Activated effector memory CD4-positive, alpha-beta T cell treated with anti-CD3 and anti-CD28 coated beads, Interleukin-2, amount 50 U/mL, for 16 hours (primary cell): ENCODE measurements around the gene CLSTN3.
A peak's percentile ranks its signal among the peaks of the same experiment; 100 is the strongest.

Experiments
- DNase-seq: peaks from one replicate; pipeline ENCODE4 v3.0.0-alpha.2; 2020

Gene CLSTN3

GRCh38 chr12:7106082-7106481 lies 24.1 kb upstream of the CLSTN3 start:
- no peak for DNase-seq

- DNase-seq = peak; percentile 48
Observed at GRCh38 chr12:7107181-7107580, 23.0 kb upstream of the CLSTN3 start.

- no peak for DNase-seq
Observed at GRCh38 chr12:7107636-7108002, 22.6 kb upstream of the CLSTN3 start.

DNA sequence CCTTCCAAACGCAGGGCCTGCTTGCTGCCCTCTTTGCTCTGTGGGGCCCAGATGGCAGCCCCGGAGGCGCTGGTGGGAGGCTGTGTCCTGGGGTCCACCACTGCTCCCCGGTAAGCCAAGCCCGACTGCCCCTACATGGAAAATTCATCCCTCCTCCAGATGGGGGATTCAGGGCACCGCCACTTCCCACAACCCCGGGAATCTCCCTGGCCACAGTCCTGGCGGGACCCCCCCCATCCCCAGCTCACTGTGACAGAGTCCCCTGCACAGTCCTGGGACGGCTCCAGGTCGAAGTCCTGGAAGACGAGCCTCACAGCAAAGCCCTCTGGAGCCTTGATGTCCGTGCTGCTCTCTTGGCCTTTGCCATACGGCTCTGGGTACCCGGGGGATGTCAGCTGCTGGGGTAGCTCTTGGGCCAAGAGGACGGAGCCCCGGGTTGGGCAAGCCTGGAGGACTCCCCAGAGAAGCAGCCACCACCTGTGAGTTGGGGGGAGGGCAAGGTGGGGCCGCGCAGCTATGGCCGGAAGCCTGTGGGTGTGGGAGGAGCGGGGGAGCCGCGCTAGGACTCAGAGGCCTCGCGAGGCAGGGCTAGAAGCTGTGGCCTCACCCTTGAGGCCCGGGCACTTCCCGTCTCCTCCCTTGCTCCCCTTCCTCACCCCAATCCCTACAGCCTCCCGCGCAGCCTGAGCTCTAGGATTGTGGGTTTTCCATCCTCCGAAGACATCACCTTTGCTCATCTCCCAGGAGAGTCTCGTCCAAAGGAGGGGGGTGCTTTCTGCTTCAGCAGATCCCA lies 22.0 kb upstream of the CLSTN3 start:
- DNase-seq = peak; percentile 90

DNA sequence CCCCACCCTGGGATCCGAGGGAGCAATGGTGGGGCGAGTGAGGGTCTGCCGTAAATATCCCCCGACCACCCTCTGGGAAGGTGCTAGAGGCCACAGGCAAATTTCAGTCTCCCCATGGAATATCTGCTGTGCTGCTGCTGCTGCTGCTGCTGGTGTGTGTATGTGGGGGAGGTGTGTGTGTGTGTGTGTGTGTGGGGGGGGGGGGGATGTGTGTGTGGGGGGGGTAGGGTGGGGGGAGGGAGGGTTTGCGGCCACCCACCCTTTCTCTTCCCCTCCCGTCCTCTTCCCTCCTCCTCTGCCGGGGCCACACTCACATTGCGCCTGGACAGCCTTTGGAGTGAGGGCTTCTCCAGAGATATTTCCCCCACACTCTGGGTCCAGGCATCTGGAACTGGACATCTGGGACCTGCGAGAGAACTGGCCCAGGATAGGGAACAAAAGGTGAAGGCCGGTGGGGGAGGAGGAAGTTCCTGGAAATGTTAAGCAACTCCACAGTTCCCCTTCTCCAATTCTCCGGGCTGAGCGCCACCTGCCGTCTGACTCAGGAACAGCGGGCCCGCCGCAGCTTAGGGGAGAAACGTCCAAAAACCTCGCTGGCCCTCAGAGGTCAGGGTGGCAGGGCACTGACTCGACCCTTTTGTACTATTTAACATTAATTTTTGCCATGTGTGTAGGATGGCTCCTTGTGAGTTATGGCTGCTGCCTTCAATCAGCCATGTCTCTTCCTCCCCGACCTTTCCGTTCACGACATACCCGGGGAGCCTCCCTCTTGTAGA lies 21.2 kb upstream of the CLSTN3 start, which contains the start of gene C1RL:
C1RL (minus strand) TSS at position 419 of the 776 bp plus-strand sequence; CDS start at position 385, 34 bp downstream.
- DNase-seq = peak; percentile 95

DNA sequence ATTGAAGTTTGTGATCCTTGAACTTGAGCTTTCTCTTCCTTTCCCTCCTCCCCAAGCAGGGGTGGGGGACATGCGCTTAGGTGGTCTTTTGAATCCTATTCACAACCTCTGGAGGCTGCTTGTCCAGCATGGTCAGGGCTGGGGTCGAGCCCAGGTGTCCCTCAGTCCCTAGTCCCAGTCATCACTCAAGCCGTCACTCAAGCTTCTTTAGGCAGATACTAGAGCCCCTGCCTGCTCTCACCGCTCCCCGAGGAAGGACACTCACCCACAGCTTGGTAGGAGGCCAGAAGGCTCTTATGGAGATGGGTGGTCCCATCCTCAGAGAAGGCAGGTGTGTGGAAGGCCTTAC lies 20.6 kb upstream of the CLSTN3 start:
- DNase-seq = no peak

- no peak for DNase-seq
Observed at GRCh38 chr12:7110661-7111060, 19.5 kb upstream of the CLSTN3 start.

DNA sequence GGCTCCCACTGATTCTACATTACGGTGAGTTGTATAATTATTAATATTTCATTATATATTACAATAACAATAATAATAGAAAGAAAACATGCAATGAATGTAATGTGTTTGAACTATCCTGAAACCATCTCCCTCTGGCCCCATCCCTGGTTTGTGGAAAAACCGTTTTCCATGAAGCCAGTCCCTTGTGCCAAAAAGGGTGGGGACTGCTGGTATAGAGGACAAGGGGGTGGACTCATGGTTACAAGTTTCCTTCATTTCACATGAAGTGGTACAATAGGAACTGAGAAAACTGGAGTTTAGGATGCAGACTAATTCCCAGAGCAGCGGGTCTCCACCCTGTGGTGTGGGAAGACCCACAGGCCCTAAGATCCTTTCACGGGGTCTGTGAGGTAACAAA lies 18.1 kb upstream of the CLSTN3 start:
- DNase-seq = no peak

DNA sequence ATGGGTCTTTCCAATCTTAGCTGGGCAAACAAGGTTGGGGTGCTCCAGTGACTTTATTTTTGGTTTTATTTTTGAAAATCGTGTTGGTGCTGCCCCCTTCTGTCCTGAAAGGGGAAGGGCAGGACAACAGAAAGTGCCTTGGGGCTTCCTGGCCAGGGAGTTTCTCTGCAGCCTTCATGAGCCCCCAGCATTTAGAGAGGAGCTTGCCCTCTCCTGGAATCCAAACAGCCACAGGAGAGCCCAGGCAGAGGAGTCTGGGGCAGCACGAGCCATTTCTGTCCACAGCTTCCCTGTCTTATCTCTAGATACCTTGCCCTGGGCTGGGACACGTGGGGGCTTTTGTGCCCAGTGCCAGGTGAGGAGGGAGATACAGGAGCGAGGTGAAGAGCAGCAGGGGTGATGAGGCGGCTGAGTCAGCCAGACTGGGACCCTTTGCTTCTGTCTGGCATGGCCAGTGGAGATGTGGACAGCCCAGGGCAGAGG lies 16.7 kb upstream of the CLSTN3 start:
- DNase-seq = peak; percentile 73

- peak; percentile 60 for DNase-seq
Observed at GRCh38 chr12:7114008-7114407, 16.2 kb upstream of the CLSTN3 start.

- no peak for DNase-seq
Observed at GRCh38 chr12:7114851-7115250, 15.3 kb upstream of the CLSTN3 start.

DNA sequence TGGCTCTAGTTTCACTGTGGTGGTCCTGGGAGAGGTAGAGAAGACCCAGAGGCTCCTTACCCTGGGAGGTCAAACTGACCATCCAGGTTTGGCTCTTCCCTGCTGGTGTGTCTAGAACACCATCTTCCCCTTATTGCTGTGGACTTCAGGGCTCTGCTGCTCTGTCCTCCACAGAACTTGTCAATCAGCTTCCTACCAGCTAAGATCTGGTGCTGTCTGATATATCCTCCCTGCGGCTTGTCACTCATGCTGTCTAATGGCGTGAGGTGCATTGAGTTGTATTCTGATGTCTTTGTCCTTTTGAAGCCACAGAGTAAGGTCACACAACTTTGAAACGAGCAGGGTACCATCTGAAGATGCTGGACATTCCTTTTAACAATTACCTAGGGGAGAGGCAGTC lies 14.0 kb upstream of the CLSTN3 start:
- peak; percentile 10 for DNase-seq

GRCh38 chr12:7116916-7117315 lies 13.3 kb upstream of the CLSTN3 start:
- peak; percentile 50 for DNase-seq

DNA sequence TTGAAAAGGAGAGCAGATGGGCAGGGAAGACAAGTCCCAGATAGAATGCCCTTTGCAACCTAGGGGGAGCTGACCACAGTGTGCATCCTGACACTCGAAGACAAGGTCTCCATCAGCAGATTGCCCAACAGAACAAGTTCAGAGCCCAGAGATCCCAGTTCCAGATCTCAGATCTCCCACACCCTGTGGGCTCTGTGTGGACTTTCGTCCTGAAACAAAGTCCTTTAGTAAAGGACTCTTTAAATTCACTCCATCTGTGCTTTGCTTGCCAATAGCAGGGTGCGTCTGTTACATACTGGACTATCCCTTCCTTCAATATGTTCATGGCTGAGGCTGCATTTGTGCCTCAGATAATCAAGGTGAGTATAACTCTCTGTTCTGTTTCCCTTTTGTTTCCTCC lies 12.5 kb upstream of the CLSTN3 start:
- peak; percentile 25 for DNase-seq

GRCh38 chr12:7118881-7119280 lies 11.3 kb upstream of the CLSTN3 start:
- DNase-seq = peak; percentile 22

DNA sequence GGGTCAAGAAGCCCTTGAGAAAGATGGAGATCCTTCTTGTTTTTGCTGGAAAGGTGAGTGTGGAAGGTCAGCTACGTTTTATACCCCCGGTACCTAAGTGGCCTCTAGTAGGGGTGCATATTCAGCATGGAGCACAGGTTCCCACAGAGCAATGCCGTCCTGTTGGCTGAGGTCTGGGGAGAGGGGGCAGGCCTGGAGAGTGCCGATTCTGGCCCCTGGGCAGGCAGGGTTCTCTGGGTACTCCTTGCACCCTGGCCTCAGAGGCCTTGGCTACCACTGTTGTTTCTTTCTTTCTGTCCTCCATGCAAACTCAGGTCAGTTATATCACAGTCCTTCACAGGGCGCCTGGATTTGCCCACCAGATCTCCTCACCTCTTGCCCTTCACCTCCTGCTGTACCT lies 10.0 kb upstream of the CLSTN3 start:
- DNase-seq = no peak

DNA sequence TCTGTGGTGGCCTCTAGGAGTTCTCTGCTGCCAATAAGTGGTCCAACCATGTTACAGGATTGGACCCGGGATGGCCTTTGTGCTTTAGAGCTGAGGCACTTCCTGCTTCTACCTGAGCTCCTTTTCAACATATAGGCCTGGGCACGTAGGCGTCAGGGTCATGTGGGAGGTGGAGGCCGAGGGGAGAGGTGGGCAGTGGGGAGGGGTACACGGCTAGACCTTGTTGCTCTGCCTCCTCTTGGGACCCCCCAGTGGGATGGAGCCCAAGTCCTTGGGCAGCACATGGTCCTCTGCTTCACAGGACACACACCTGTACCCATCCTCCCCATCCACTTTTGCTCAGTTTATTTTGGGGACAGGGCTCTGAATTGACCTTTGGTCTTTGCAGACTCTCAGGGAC lies 8.8 kb upstream of the CLSTN3 start:
- no peak for DNase-seq

DNA sequence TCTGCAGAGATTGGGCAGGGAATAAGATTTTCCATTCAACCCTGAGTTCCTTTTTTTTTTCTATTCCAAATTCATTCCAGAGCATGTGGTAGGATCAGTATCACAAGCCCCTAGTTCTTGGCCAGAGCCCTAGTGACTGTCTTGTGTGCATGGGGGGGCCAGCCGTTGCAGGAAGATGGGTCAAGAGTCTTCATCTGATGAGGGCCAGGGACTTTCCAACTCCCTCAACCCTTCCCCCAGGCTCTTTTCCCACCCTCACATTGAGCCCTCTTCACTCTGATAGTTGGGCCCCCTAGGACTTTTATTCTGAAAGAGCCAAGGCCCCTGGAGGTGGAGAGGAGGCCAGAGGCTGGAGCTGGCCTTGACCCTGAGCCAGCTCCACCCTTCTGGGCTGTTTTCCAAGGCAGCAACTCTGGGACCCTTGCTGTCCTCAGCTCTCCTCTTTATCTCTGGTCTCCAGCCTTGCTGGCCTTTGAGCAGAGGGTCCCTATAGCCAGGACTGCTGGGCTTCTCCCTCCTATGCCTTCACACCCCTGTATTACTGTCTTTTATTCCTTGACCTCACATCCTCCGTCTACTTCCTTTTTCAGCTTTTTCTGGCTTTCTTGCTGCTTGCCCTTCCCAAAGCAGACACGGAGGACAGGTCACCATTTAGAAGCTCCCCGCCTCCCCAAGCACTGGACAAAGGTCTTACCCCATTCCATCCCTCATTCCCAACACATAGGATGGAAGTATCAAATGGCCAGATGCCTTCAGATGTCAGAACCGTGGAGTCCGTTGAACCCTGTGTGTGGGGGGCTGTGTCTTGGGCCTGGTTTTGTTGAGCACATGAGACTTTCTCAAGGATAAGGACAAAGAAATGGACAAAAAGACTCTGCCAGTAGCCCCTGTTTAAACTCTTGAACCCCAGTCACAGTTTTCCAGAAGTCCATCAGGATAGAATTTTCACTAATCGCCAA lies 7.1 kb upstream of the CLSTN3 start:
- no peak for DNase-seq

- no peak for DNase-seq
Observed at GRCh38 chr12:7123806-7124522, 6.2 kb upstream of the CLSTN3 start.

GRCh38 chr12:7125632-7126227 lies 4.4 kb upstream of the CLSTN3 start:
- no peak for DNase-seq

DNA sequence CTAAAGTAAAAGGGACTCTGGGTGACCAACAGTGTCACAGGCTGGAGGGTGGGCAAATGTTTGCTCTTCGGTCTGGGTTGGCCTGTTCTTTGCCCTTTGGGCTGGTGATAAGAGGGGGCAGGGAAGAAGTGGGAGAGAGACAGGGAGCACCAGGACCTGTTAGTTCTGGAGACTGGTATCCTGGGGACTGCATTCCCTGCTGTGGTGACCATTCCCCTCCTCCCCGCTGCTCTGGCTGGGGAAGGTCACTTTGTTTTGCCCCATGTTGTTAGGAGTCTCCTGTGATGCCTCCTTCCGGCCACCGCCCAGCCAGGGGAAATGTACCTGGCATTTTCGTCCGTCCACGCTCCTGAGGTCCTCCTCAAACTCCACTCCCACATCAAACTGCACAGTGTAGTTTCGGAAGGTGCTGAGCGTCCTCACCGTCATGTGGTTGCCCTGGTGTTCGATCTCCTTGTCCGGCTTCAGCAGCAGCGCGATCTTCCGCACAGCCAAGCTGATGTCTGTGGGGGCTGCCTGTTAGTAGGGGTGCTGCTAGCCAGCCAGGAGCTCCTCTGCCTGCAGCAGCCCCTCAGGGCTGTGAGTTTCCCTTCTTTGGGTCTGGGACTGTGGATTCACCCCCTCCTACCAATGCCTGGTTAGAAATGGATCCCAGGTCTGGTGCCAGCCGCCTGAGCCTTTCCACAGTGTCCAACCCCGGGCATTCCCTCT lies 2.1 kb upstream of the CLSTN3 start:
- DNase-seq = no peak
